GM12878 (cell line): ENCODE results near the gene FRAS1. TPM values are rescaled to one million over a fixed set of nuclear protein-coding genes. Genes with fewer than 3 reads are reported as not detected.

Experiments used
- ATAC-seq: fragments of 200-7000 bp; cut with Tn5 transposase; 3 replicates; pipeline ENCODE4 v1.9.1; 2020; ENCODE audit warnings: mild to moderate bottlenecking, moderate library complexity
- BruUV-seq: library from RNA; stranded (reverse); fragments of 400-500 nt; replicated peaks from 2 replicates; lab custom pipeline; 2021; lab: Mats Ljungman, UMichigan
- CTCF ChIA-PET: fragments of 300-600 bp; sonication (Branson Sonifier 250); formaldehyde crosslinking; extraction: SDS; loops from one replicate; lab custom pipeline; 2021; ENCODE audit warnings: inconsistent platforms; lab: Yijun Ruan, JAX
- POLR2A ChIA-PET: fragments of 350-600 bp; formaldehyde crosslinking; extraction: SDS; loops from one replicate; lab custom pipeline; 2021; ENCODE audit warnings: inconsistent platforms; lab: Charles Lee
- RAD21 ChIA-PET: fragments of 300-600 bp; sonication (Branson Sonifier 250); formaldehyde crosslinking; loops from one replicate; lab custom pipeline; 2023; ENCODE audit warnings: antibody characterized with exemption; ENCODE audit not compliant: unreplicated experiment; lab: Charles Lee
- SMC1A ChIA-PET: fragments of 300-600 bp; sonication (Branson Sonifier 250); formaldehyde crosslinking; loops from one replicate; lab custom pipeline; 2023; ENCODE audit not compliant: unreplicated experiment, uncharacterized antibody; lab: Charles Lee
- DNase-seq: peaks from one replicate; pipeline ENCODE4 v3.0.0-alpha.2; 2011; ENCODE audit warnings: low read depth, low spot score
- FAIRE-seq: peaks from 3 replicates; lab custom pipeline; 2011; peaks lifted over from hg19 to GRCh38; lab: Jason Lieb, UNC
- H2AFZ ChIP-seq: 2 replicates; pipeline ENCODE4 v1.6.0; 2011; ENCODE audit warnings: low read depth, low read length, control low read depth; ENCODE audit not compliant: control insufficient read depth
- H3K27ac ChIP-seq: 2 replicates; pipeline ENCODE4 v1.5.1; 2011; ENCODE audit warnings: control low read depth; ENCODE audit not compliant: control insufficient read depth, insufficient read depth
- H3K27me3 ChIP-seq, 2 experiments: replicated peaks in 1 of 2; 2 replicates each; pipeline versions ENCODE4 v1.6.0 to v1.6.1; 2011; ENCODE audit warnings: low read length in 1 of 2; ENCODE audit not compliant: control insufficient read depth in 2 of 2, insufficient read depth in 2 of 2
- H3K36me3 ChIP-seq, 2 experiments: 2 replicates each; pipeline ENCODE4 v1.5.1; 2011; ENCODE audit warnings: low read length in 1 of 2; ENCODE audit not compliant: control insufficient read depth in 2 of 2, insufficient read depth in 2 of 2
- H3K4me1 ChIP-seq: 2 replicates; pipeline ENCODE4 v1.6.1; 2011; ENCODE audit warnings: mild to moderate bottlenecking, low read length, moderate library complexity, mixed read lengths; ENCODE audit not compliant: control insufficient read depth, insufficient read depth
- H3K4me2 ChIP-seq: 2 replicates; pipeline ENCODE4 v1.6.0; 2011; ENCODE audit warnings: control low read depth; ENCODE audit not compliant: control insufficient read depth, insufficient read depth
- H3K4me3 ChIP-seq: fragments of 200-600 bp; sonication (generic); 2 replicates; pipeline ENCODE4 v1.5.1; 2016
- H3K79me2 ChIP-seq: 2 replicates; pipeline ENCODE4 v1.6.0; 2011; ENCODE audit warnings: low read length; ENCODE audit not compliant: control insufficient read depth, insufficient read depth
- H3K9ac ChIP-seq: 2 replicates; pipeline ENCODE4 v1.8.0; 2011; ENCODE audit warnings: low read length, control low read depth, mixed read lengths; ENCODE audit not compliant: control insufficient read depth, insufficient read depth
- H3K9me3 ChIP-seq: replicated peaks from 3 replicates; pipeline ENCODE4 v1.5.1; 2011; ENCODE audit warnings: mild to moderate bottlenecking, low read length; ENCODE audit not compliant: control insufficient read depth, insufficient read depth
- H4K20me1 ChIP-seq: 2 replicates; pipeline ENCODE4 v1.6.0; 2011; ENCODE audit not compliant: control insufficient read depth, insufficient read depth
- E4F1 ChIP-seq: fragments of 450-650 bp; IDR thresholded peaks from 2 replicates; pipeline ENCODE4 v1.6.1; 2018; ENCODE audit warnings: borderline replicate concordance, mild to moderate bottlenecking; ENCODE audit not compliant: partially characterized antibody
- RBBP5 ChIP-seq: fragments of 200-600 bp; sonication (generic); conservative IDR thresholded peaks from 2 replicates; pipeline ENCODE4 v1.6.1; 2016
- ZBTB4 ChIP-seq: fragments of 450-650 bp; formaldehyde crosslinking; IDR thresholded peaks from 2 replicates; pipeline ENCODE4 v1.4.0; 2022; ENCODE audit warnings: mild to moderate bottlenecking, moderate library complexity
- ZNF592 ChIP-seq: fragments of 450-650 bp; IDR thresholded peaks from 2 replicates; pipeline ENCODE4 v1.6.1; 2017; ENCODE audit warnings: mild to moderate bottlenecking, moderate library complexity
- WGBS: methylation state at CpG from one replicate; pipeline ENCODE4 v1.1.6; 2016; ENCODE audit warnings: low lambda C conversion rate; ENCODE audit not compliant: insufficient replicate concordance, insufficient coverage; ENCODE audit errors: missing lambda C conversion rate; 5-methylcytosine and 5-hydroxymethylcytosine counted together
- in situ Hi-C: fragments of 300-500 bp; cut with MboI; formaldehyde crosslinking; loops from 9 replicates; pipeline ENCODE4 v1.14.3; 2018; ENCODE audit warnings: mixed read lengths
- intact Hi-C: fragments of 100-400 bp; cut with micrococcal nuclease; formaldehyde crosslinking; loops from one replicate; pipeline ENCODE4 v1.14.2; 2022; ENCODE audit not compliant: unreplicated experiment
- polyA plus RNA-seq, 11 experiments: library from polyadenylated mRNA; depleted of rRNA in 4 of 11; unstranded in 6 of 11; stranded (reverse) in 5 of 11; fragments of >200 nt; fragmentation: Nextera tagmentation in 4 of 11; fragmentation: Illumina TruSeq in 1 of 11; extraction: Ambion mirVana in 4 of 11; extraction: Trizol in 1 of 11; gene quantifications; 1 replicate in 1 of 11; 2 replicates in 10 of 11; pipeline versions ENCODE4 v1.2.1 to v1.2.3, GENCODE V29; 2011 to 2016; ENCODE audit warnings: inconsistent platforms in 2 of 11, missing spikeins in 2 of 11, low read depth in 1 of 11
- total RNA-seq, 4 experiments: library from RNA; depleted of rRNA in 3 of 4; stranded (reverse); fragments of >200 nt in 3 of 4; fragmentation: Illumina TruSeq in 1 of 4; extraction: Trizol in 1 of 4; gene quantifications; 2 replicates each; pipeline versions ENCODE4 v1.2.1 to v1.2.3, GENCODE V29; 2013 to 2021

FRAS1 gene
- total and polyA plus RNA-seq, 10 of the 15 experiments (the other 5 are each of a cell fraction or from before 2014, with no cell fraction given) = 0.08 to 11.7 (median 0.20) TPM

- SMC1A ChIA-PET = interaction anchor here (1.0 kb wide), 1 partner anchor 20 kb away, joined by 3 read pairs; no protein-coding TSS in a partner anchor
- H4K20me1 ChIP-seq = no peaks in the 10 kb centered on the region
- intact Hi-C loops = no loop called here
- RAD21 ChIA-PET = no interaction called here
- no peaks in the 10 kb centered on the region for H3K36me3 ChIP-seq
- H3K9me3 ChIP-seq = no peaks in the 10 kb centered on the region
- CTCF ChIA-PET = no interaction called here
- WGBS = 27% methylated on average over 5 of the region's 5 CpGs
- POLR2A ChIA-PET = no interaction called here
- no peak overlapping the region for H3K9ac ChIP-seq
- in situ Hi-C loops = no loop called here
- BruUV-seq = no TSS peak
- no peak overlapping the region for H3K4me2 ChIP-seq
- DNase-seq (no peak), FAIRE-seq (no peak), ATAC-seq (no peak)
- no peaks in the 10 kb centered on the region for H3K79me2 ChIP-seq
- H3K4me1 ChIP-seq = no peaks in the 10 kb centered on the region
- H3K27me3 ChIP-seq = peaks cover 0 to 4% of the 10 kb centered on the region in 2 experiments; a peak in 1 of 4 replicates
- no peak overlapping the region for H2AFZ ChIP-seq
- TF ChIP-seq RBBP5 (no peak), E4F1 (no peak), ZBTB4 (CRISPR knock-in tag) (no peak), ZNF592 (no peak)
- H3K27ac ChIP-seq = no peak overlapping the region
- no peak overlapping the region for H3K4me3 ChIP-seq
These were observed 18.4 kb upstream of the FRAS1 start for GRCh38 chr4:78038704-78039103.
